Daoy (cell line): Measurements from ENCODE around the gene CWF19L1. TPM values are rescaled to one million over a fixed set of nuclear protein-coding genes. Genes with fewer than 3 reads are reported as not detected.
A peak's percentile ranks its signal among the peaks of the same experiment; 100 is the strongest.

Source experiments
- DNase-seq: peaks from one replicate; pipeline ENCODE4 v3.0.0-alpha.2; 2015; ENCODE audit warnings: low read depth
- total RNA-seq: library from RNA; depleted of rRNA; stranded (reverse); fragments of >200 nt; shearing (Covaris generic); gene quantifications from 2 replicates; pipeline ENCODE4 v1.2.3, GENCODE V29; 2014

CWF19L1 gene
- total RNA-seq, 1 experiment from 2014 or later = 41.1 TPM

- no peak for DNase-seq
Observed at GRCh38 chr10:100253041-100253440, 14.4 kb downstream of the CWF19L1 start.

GRCh38 chr10:100248820-100249219 lies 18.6 kb downstream of the CWF19L1 start:
- no peak for DNase-seq

- no peak for DNase-seq
Observed at GRCh38 chr10:100245484-100246220, 21.8 kb downstream of the CWF19L1 start.

GRCh38 chr10:100239851-100240250 lies 27.6 kb downstream of the CWF19L1 start:
- DNase-seq = no peak

- no peak for DNase-seq
Observed at GRCh38 chr10:100238429-100238828, 29.0 kb downstream of the CWF19L1 start.

- DNase-seq = no peak
Observed at GRCh38 chr10:100232101-100232500, 35.3 kb downstream of the CWF19L1 start.

DNA sequence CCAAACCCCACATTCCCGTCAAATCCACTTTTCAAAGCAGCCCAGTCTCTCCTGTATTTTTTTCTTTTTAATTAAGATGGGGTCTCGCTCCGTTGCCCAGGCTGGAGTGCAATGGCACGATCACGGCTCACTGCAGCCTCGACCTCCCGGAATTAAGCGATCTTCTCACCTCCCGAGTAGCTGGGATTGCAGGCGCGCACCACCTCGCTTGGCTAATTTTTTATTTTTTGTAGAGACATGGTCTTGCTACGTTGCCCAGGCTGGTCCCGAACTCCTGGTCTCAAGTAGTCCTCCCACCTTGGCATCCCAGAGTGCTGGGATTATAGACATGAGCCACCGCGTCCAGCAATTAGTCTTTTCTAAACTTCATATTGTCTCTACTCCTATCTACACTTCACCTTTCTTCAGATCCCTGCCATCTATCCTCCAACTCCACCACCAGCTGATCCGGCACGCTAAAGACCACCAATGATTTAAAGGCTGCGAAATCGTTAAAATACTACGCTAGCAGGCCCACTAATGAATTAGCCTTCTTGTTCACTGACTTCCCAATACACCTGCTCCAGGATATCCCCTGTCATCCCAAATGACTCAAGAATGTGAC lies 37.5 kb downstream of the CWF19L1 start:
- DNase-seq = no peak

DNA sequence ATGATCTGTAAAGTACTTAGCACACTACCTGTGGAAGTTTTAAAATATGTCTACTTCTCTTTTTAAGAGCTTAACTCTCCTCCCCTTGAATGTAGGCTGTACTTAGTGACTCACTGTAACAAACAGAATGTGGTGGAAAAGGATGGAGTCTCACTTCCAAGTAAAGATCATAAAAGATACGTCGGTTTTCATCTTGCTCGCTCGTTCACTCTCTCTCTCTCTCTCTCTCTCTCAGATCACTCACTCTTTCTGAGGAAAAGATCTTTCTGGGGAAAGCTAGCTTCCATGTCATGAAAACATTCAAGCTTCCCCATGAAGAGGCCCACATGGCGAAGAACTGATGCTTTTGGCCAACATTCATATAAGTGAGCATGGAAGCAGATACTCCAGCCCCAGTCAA lies 43.6 kb downstream of the CWF19L1 start:
- DNase-seq = no peak

DNA sequence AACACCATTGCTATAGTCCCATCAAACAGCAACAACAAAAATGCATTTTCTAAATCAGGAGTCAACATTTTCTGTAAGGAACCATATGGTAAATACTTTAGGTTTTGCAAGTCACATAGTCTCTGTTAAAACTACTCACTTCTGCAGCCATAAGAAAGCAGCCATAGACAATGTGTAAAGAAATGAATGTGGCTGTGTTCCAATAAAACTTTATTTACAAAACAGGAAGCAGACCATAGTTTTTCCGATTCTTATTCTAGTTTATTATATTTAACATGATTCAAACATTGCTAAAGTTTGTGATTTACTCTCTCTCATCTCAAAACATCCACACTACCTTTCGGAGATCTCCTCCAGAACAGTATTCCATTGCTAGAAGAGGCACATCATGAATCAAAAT lies 44.9 kb downstream of the CWF19L1 start:
- no peak for DNase-seq

DNA sequence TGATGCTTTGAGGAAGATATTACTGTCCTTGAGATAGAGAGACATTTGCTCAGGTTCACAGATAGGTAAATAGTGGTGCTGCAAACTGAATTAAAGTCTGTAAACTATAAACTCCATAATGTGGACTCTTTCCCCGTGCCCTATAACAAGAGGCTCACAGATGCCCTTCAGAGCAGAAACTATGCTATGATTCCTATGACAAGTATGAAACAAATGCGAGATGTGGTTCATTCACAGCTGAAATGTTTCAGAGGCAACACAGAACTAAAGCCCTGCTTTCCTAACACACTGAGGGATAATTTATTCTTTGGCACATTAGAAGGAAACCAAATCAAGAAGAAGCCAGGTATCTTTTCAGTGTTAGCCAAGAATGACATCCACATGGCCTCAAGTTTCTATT lies 51.4 kb downstream of the CWF19L1 start:
- no peak for DNase-seq

DNA sequence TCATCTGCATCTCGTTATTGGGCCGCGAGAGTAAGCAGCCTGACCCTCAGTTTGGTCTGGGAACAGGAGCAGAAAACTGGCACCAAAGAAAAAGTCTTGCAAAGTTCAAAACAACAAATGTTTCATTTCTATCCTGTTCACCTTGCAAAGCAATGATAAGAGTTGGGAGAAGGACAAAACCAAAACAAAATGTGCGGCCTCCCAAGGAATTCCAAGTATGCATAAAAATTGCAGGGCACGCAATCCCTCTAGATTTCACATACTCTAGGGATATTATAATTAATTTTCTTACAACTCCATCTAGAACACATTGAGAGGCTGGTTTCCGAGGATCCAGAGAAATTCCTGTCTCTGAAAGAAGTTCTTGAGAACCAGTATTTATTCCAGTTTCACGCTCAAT lies 58.1 kb downstream of the CWF19L1 start:
- DNase-seq = no peak

- DNase-seq = no peak
Observed at GRCh38 chr10:100208276-100208675, 59.2 kb downstream of the CWF19L1 start.

- DNase-seq = no peak
Observed at GRCh38 chr10:100204370-100204769, 63.1 kb downstream of the CWF19L1 start.

GRCh38 chr10:100201549-100201948 lies 65.9 kb downstream of the CWF19L1 start:
- no peak for DNase-seq

DNA sequence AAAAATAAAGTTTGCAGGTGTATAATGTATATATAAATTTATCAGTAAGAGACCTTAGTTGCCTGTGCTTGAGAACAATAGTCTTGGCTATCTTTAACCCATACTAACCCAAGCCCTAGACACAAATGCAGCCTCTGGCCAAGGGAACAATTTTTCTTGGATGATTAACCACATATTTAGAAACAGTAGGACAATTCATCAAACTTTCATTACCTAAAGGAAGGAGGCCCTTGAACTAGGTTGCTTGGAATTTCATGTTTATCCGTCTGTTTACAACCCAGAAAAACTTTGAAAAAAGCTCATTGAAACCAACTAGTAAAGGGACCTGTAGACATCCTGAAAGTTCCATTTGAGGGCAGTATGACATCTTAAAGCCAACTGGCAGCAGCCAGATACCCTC lies 72.7 kb downstream of the CWF19L1 start:
- no peak for DNase-seq

DNA sequence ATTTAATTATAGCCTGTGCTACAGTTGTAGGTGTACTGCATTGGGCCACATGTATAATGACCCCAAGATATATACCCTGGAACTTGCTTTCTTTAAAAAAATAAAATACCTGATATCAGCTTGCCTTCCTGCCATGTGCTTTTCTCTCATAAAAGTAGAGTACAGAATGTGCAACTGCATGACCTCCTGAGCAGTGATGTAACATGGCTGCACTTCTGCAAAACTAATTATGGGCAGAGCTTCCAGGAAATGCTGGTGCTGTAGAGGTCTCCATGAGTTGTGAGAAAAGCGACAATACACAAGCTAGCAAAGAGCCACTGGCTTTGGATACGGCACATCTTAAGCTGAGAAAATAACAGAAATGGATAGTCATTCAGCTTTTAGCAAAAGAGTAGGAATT lies 75.1 kb downstream of the CWF19L1 start:
- DNase-seq = no peak

- DNase-seq = peak; percentile 46
Observed at GRCh38 chr10:100186253-100187212, 80.9 kb downstream of the CWF19L1 start.

DNA sequence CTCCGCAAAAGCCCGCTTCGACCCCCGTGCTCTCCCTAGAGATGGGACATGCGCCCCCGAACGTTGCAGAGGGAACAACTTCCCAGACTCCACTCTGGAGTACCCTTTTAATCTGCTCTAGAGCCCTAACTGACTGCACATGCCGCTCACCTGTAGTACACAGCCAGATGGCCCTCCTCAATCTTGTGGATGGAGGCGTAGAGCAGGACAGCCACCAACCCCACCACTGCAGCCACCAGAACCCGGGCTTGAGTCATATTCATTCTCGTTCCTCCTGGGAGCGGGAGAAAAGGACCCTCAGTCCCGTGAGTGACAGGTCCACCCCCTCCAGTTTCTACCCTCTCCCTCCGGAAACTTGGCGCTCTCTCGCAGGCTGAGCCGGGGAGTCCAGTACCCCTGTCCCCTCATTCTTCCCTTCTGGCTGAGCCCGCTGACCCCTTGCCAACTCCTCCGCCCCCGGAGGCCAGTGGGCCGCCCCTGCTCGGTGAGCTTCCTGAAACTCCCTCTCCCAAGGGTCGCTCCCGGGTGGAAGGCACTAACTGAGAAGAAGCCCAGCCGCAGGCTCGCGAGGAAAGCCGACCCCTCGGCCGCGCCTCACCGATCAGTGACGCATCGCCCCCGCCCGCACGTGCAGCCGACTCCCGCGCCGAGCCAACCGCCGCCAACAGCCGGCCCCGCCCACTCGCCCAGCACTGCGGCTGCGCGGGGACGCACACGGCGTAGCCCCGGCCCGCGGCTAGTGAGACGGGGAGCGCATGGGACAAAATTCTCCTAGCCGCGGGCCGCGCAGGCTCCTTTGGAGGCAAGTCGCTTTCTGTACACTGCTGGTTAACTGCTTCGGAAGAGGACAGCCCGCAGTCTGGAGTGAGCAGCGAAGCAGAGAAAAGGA lies 81.8 kb downstream of the CWF19L1 start, which contains the start of gene ERLIN1:
Gene ERLIN1, minus strand, starts transcription at position 666 of the 889 bp plus-strand sequence. Its CDS starts 403 bp downstream, at position 263.
- DNase-seq = peak; percentile 95

DNA sequence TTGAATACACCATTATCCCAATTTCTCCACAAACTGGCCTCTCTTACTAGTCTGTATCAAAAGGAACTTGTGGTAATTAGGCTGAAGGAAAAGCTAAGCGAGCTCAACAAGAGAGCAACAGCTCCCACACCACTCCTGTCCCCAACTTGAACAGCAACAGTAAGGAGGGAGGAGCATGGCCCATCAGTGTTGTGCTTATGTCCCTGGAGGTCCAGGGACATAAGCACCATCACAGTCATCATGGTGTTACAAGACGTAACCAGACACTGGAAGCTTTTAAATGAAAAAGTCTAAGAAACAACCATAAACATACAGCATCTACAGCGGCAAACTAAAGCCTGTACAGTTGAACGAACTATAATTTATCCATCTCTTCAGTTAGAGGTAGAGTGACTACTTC lies 82.6 kb downstream of the CWF19L1 start:
- DNase-seq = peak; percentile 4

DNA sequence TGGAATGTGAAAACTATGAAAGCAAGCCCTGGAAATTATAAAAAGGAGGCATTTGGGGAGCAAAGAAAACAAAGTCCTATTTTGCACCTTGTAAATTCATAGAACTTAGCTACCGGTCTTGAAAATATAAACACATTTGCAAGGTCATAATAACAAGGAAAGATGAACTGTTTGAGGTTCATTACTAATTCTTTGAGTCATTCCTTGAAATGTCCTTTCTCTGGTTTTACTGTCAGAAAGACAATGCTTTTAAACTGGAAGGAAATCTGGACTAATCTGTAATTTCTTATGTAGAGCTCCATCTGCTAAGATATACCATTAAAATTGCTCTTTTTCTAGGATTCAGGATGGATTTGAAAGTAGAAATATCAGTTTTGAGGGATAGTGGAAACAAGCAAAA lies 83.0 kb downstream of the CWF19L1 start:
- no peak for DNase-seq

- DNase-seq = no peak
Observed at GRCh38 chr10:100183481-100183880, 84.0 kb downstream of the CWF19L1 start.
